K562 (cell line): ENCODE results near the gene CDCP1. TPM values are rescaled to one million over a fixed set of nuclear protein-coding genes. Genes with fewer than 3 reads are reported as not detected.

Experiments used
- ATAC-seq: fragments of 200-7000 bp; cut with Tn5 transposase; 3 replicates; pipeline ENCODE4 v1.9.1; 2020; ENCODE audit warnings: moderate library complexity
- BruUV-seq: library from RNA; stranded (reverse); fragments of 400-500 nt; replicated peaks from 2 replicates; lab custom pipeline; 2021; lab: Mats Ljungman, UMichigan
- CTCF ChIA-PET: fragments of 300-600 bp; formaldehyde crosslinking; extraction: SDS; loops from one replicate; lab custom pipeline; 2021; ENCODE audit warnings: low intra/inter-chr PET ratio; lab: Yijun Ruan, JAX
- POLR2A ChIA-PET: fragments of 300-600, 350-650 bp; sonication (Branson Sonifier 250); formaldehyde crosslinking; extraction: SDS; loops from one replicate; lab custom pipeline; 2021; ENCODE audit warnings: antibody characterized with exemption, inconsistent platforms; lab: Yijun Ruan, JAX
- DNase-seq, 4 experiments: peaks; one replicate each; pipeline versions ENCODE4 v3.0.0 to v3.0.0-alpha.2; 2011 to 2018; ENCODE audit warnings: low spot score in 3 of 4, mixed read lengths in 3 of 4; ENCODE audit errors: extremely low read depth in 1 of 4
- FAIRE-seq: peaks from 2 replicates; lab custom pipeline; 2011; peaks lifted over from hg19 to GRCh38; lab: Jason Lieb, UNC
- H2AFZ ChIP-seq: 2 replicates; pipeline ENCODE4 v1.6.0; 2011; ENCODE audit warnings: low read depth, low read length, control low read depth, inconsistent platforms
- H3K27ac ChIP-seq: fragments of 200-600 bp; 3 replicates; pipeline ENCODE4 v1.8.0; 2011; ENCODE audit warnings: low read depth, mild to moderate bottlenecking, control low read depth, inconsistent platforms, low read length, moderate library complexity, mixed read lengths; ENCODE audit errors: extremely low read depth
- H3K27me3 ChIP-seq, 2 experiments: fragments of 300-600 bp in 1 of 2; 2 replicates in 1 of 2; 3 replicates in 1 of 2; pipeline versions ENCODE4 v1.6.0 to v1.8.0; 2011; ENCODE audit warnings: inconsistent platforms in 2 of 2, low read length in 2 of 2, mild to moderate bottlenecking in 1 of 2, mixed read lengths in 1 of 2, moderate library complexity in 1 of 2; ENCODE audit not compliant: control insufficient read depth in 2 of 2, insufficient read depth in 2 of 2
- H3K36me3 ChIP-seq: fragments of 300-600 bp; 3 replicates; pipeline ENCODE4 v1.8.0; 2011; ENCODE audit warnings: mild to moderate bottlenecking, low read length, inconsistent platforms; ENCODE audit not compliant: control insufficient read depth, insufficient read depth
- H3K4me1 ChIP-seq, 2 experiments: fragments of 200-600 bp in 1 of 2; replicated peaks in 1 of 2; 2 replicates in 1 of 2; 3 replicates in 1 of 2; pipeline versions ENCODE4 v1.5.1 to v1.8.0; 2011; ENCODE audit warnings: inconsistent platforms in 2 of 2, low read length in 2 of 2, mild to moderate bottlenecking in 1 of 2, mixed read lengths in 1 of 2, moderate library complexity in 1 of 2; ENCODE audit not compliant: control insufficient read depth in 2 of 2, insufficient read depth in 2 of 2
- H3K4me2 ChIP-seq: 2 replicates; pipeline ENCODE4 v1.6.1; 2011; ENCODE audit warnings: low read length, control low read depth, inconsistent platforms, mixed read lengths; ENCODE audit not compliant: insufficient read depth
- H3K4me3 ChIP-seq: fragments of 200-600 bp; sonication (generic), shearing (Covaris generic); 2 replicates; pipeline ENCODE4 v1.5.1; 2016; ENCODE audit warnings: control low read depth, inconsistent platforms
- H3K79me2 ChIP-seq: fragments of 200-600 bp; 3 replicates; pipeline ENCODE4 v1.8.0; 2011; ENCODE audit warnings: low read length, inconsistent platforms; ENCODE audit not compliant: control insufficient read depth, insufficient read depth
- H3K9ac ChIP-seq, 2 experiments: 2 replicates each; pipeline versions ENCODE4 v1.6.0 to v1.6.1; 2011; ENCODE audit warnings: low read depth in 2 of 2, low read length in 2 of 2, control low read depth in 1 of 2, inconsistent platforms in 1 of 2, mild to moderate bottlenecking in 1 of 2, mixed read lengths in 1 of 2; ENCODE audit not compliant: insufficient read depth in 1 of 2
- H3K9me1 ChIP-seq: one replicate; pipeline ENCODE4 v1.6.0; 2011; ENCODE audit warnings: inconsistent platforms, mild to moderate bottlenecking, low read length, moderate library complexity; ENCODE audit not compliant: control insufficient read depth, insufficient read depth
- H3K9me3 ChIP-seq: replicated peaks from 2 replicates; pipeline ENCODE4 v1.5.1; 2011; ENCODE audit warnings: low read depth, low read length, inconsistent platforms; ENCODE audit not compliant: control insufficient read depth, insufficient read depth
- H4K20me1 ChIP-seq: replicated peaks from 2 replicates; pipeline ENCODE4 v1.6.1; 2011; ENCODE audit warnings: low read length, inconsistent platforms, mixed read lengths; ENCODE audit not compliant: control insufficient read depth, insufficient read depth
- ATF1 ChIP-seq, 2 experiments: fragments of 450-650 bp in 1 of 2; IDR thresholded peaks; 2 replicates each; pipeline ENCODE4 v1.6.1; 2016; ENCODE audit warnings: missing compliant biosample characterization in 1 of 2, missing genetic modification characterization in 1 of 2
- CREBBP ChIP-seq: IDR thresholded peaks from one replicate; pipeline ENCODE4 v1.6.1; 2012; ENCODE audit warnings: low read depth, mild to moderate bottlenecking, control low read depth, inconsistent platforms, low read length
- ESRRA ChIP-seq: fragments of 450-650 bp; IDR thresholded peaks from 2 replicates; pipeline ENCODE4 v1.6.1; 2014; ENCODE audit warnings: low read depth, mild to moderate bottlenecking, moderate library complexity, borderline replicate concordance
- HCFC1 ChIP-seq: IDR thresholded peaks from 2 replicates; pipeline ENCODE4 v1.6.1; 2012; ENCODE audit warnings: low read depth, low read length, improper control_type of control experiment
- HMG20A ChIP-seq: fragments of 450-650 bp; formaldehyde crosslinking; conservative IDR thresholded peaks from 2 replicates; pipeline ENCODE4 v1.4.0; 2020; ENCODE audit warnings: mild to moderate bottlenecking, mixed read lengths
- IRF1 ChIP-seq: sonication (generic); formaldehyde crosslinking; IDR thresholded peaks from 2 replicates; pipeline ENCODE4 v1.8.0; 2022; ENCODE audit warnings: missing genetic modification reagents, mild to moderate bottlenecking, borderline replicate concordance
- KAT2B ChIP-seq: IDR thresholded peaks from one replicate; pipeline ENCODE4 v1.6.1; 2012; ENCODE audit warnings: low read depth, mild to moderate bottlenecking, control low read depth, inconsistent platforms, low read length, moderate library complexity
- MEIS2 ChIP-seq: fragments of 450-650 bp; IDR thresholded peaks from 2 replicates; pipeline ENCODE4 v1.6.1; 2014; ENCODE audit warnings: mild to moderate bottlenecking; ENCODE audit not compliant: partially characterized antibody
- POLR3G ChIP-seq: IDR thresholded peaks from 2 replicates; pipeline ENCODE4 v1.6.1; 2011; ENCODE audit not compliant: insufficient read length, insufficient replicate concordance; ENCODE audit errors: extremely low read depth
- RFX5 ChIP-seq: IDR thresholded peaks from 2 replicates; pipeline ENCODE4 v1.6.1; 2011; ENCODE audit warnings: low read depth, mild to moderate bottlenecking, improper control_type of control experiment, low read length
- SREBF1 ChIP-seq: fragments of 150-350 bp; IDR thresholded peaks from 2 replicates; pipeline ENCODE4 v1.6.1; 2014; ENCODE audit warnings: antibody characterized with exemption, low read depth, low read length, borderline replicate concordance
- TFAM ChIP-seq: fragments of 250-450 bp; sonication (Bioruptor Pico); conservative IDR thresholded peaks from 2 replicates; pipeline ENCODE4 v1.5.0; 2021; ENCODE audit warnings: mild to moderate bottlenecking, moderate library complexity
- TRIM28 ChIP-seq: fragments of 450-650 bp; IDR thresholded peaks from 2 replicates; pipeline ENCODE4 v1.6.1; 2017
- ZBTB11 ChIP-seq, 3 experiments: fragments of 200-800 bp in 1 of 3; fragments of 250-450 bp in 1 of 3; fragments of 450-650 bp in 1 of 3; sonication (Bioruptor Pico) in 1 of 3; sonication (Bioruptor generic) in 1 of 3; formaldehyde crosslinking in 1 of 3; IDR thresholded peaks; 2 replicates each; pipeline versions ENCODE4 v1.6.1 to v1.8.0; 2016 to 2022; ENCODE audit warnings: mild to moderate bottlenecking in 2 of 3, missing genetic modification characterization in 2 of 3, missing compliant biosample characterization in 1 of 3, moderate library complexity in 1 of 3
- ZNF212 ChIP-seq: fragments of 450-650 bp; formaldehyde crosslinking; IDR thresholded peaks from 2 replicates; pipeline ENCODE4 v1.4.0; 2020; ENCODE audit warnings: mild to moderate bottlenecking
- WGBS: fragments of 100-300 bp; shearing (Covaris generic); methylation state at CpG from one replicate; pipeline ENCODE4 v1.1.6; 2016; ENCODE audit warnings: low coverage, mixed read lengths; ENCODE audit not compliant: insufficient coverage; ENCODE audit errors: missing lambda C conversion rate; 5-methylcytosine and 5-hydroxymethylcytosine counted together
- in situ Hi-C: fragments of 300-500 bp; cut with MboI; formaldehyde crosslinking; loops from 4 replicates; pipeline ENCODE4 v1.15.0; 2018; ENCODE audit warnings: inconsistent platforms, mixed read lengths
- intact Hi-C: fragments of 100-400 bp; cut with micrococcal nuclease; formaldehyde crosslinking; loops from 2 replicates; pipeline ENCODE4 v1.14.2; 2022
- polyA plus RNA-seq, 8 experiments: library from polyadenylated mRNA; depleted of rRNA in 4 of 8; stranded (reverse) in 5 of 8; unstranded in 3 of 8; fragments of >200 nt; fragmentation: Nextera tagmentation in 2 of 8; fragmentation: Illumina TruSeq in 1 of 8; extraction: Ambion mirVana in 2 of 8; extraction: Trizol in 1 of 8; gene quantifications; 2 replicates each; pipeline versions ENCODE4 v1.2.1 to v1.2.3, GENCODE V29; 2011 to 2014; ENCODE audit warnings: inconsistent platforms in 1 of 8, missing spikeins in 1 of 8
- total RNA-seq, 7 experiments: library from RNA; depleted of rRNA in 6 of 7; stranded (reverse); fragments of >200 nt in 6 of 7; fragmentation: Illumina TruSeq in 2 of 7; extraction: Trizol in 2 of 7; gene quantifications; 2 replicates each; pipeline versions ENCODE4 v1.2.1 to v1.2.3, GENCODE V29; 2011 to 2021; ENCODE audit warnings: low replicate concordance in 1 of 7

The CDCP1 gene
- total and polyA plus RNA-seq, 9 of the 15 experiments (the other 6 are each of a cell fraction or from before 2014, with no cell fraction given) = 3.9 to 16.4 (median 5.2) TPM

- FAIRE-seq (no peak), DNase-seq (no peak), ATAC-seq (peak; percentile 14; the same call in 2 of the 3 replicates)
- CTCF ChIA-PET = no interaction called here
- H3K4me3 ChIP-seq = no peak overlapping the region
- H3K9me1 ChIP-seq = no peaks in the 10 kb centered on the region
- in situ Hi-C loops (no loop called here), intact Hi-C loops (no loop called here)
- H3K27ac ChIP-seq = peak overlapping the region; percentile 37; the same call in 2 of the 3 replicates
- peak overlapping the region; percentile 35 to 76; a peak in 3 of 4 replicates for H3K9ac ChIP-seq
- H3K9me3 ChIP-seq = no peaks in the 10 kb centered on the region
- no TSS peak for BruUV-seq
- peaks cover 21 to 69% of the 10 kb centered on the region in 2 experiments; a peak in 4 of 5 replicates for H3K4me1 ChIP-seq
- no peaks in the 10 kb centered on the region for H3K27me3 ChIP-seq
- H2AFZ ChIP-seq = peak overlapping the region; percentile 67
- peak overlapping the region; percentile 5 for H3K4me2 ChIP-seq
- H3K79me2 ChIP-seq = peaks cover 15% of the 10 kb centered on the region; the same call in 1 of the 3 replicates
- H4K20me1 ChIP-seq = no peaks in the 10 kb centered on the region
- POLR2A ChIA-PET = interaction anchor here (0.6 to 1.4 kb wide), 5 partner anchors 8 to 871 kb away, joined by 3 to 7 read pairs (median 4); no protein-coding TSS in a partner anchor
- H3K36me3 ChIP-seq = peaks cover 2% of the 10 kb centered on the region; the same call in 2 of the 3 replicates
- WGBS = 53% methylated on average over 1 of the region's 1 CpG
- TF ChIP-seq SREBF1 (0 out of 2 replicates have a peak, but pooled peaks have one; percentile 46), IRF1 (CRISPR knock-in tag) (no peak), TRIM28 (no peak), HCFC1 (no peak), ESRRA (peak; percentile 81), ZBTB11 (CRISPR knock-in tag; IDR thresholded peaks at IDR 0.05) (0 out of 6 replicates have a peak, but pooled peaks of 1 of the 3 experiments have one; percentile 5), POLR3G (no peak), ATF1 (CRISPR knock-in tag; IDR thresholded peaks at IDR 0.05) (no peak), ATF1 (tag; IDR thresholded peaks at IDR 0.05) (no peak), RFX5 (no peak), HMG20A (no peak), CREBBP (no peak), MEIS2 (no peak), KAT2B (no peak), ZNF212 (CRISPR knock-in tag) (no peak), TFAM (no peak)
These were observed 66.5 kb downstream of the CDCP1 start for GRCh38 chr3:45079715-45080114.
